Neural progenitor cell (in vitro differentiated cells): ENCODE results near the gene LRRC45. TPM values are rescaled to one million over a fixed set of nuclear protein-coding genes. Genes with fewer than 3 reads are reported as not detected.

ENCODE experiments used
- DNase-seq: peaks from one replicate; pipeline ENCODE4 v3.0.0-alpha.2; 2016; ENCODE audit warnings: low spot score
- H2AFZ ChIP-seq: fragments of 200-600 bp; sonication (generic); replicated peaks from 2 replicates; pipeline ENCODE4 v1.6.1; 2016; ENCODE audit warnings: antibody characterized with exemption
- H3F3A ChIP-seq: fragments of 200-600 bp; sonication (generic); 2 replicates; pipeline ENCODE4 v1.6.1; 2016; ENCODE audit warnings: antibody characterized with exemption, low read depth
- H3K27ac ChIP-seq: fragments of 200-600 bp; sonication (generic); 2 replicates; pipeline ENCODE4 v1.5.1; 2016; ENCODE audit warnings: mild to moderate bottlenecking
- H3K27me3 ChIP-seq: fragments of 200-600 bp; sonication (generic); 2 replicates; pipeline ENCODE4 v1.6.1; 2016; ENCODE audit warnings: mild to moderate bottlenecking, moderate library complexity
- H3K36me3 ChIP-seq: fragments of 200-600 bp; sonication (generic); 2 replicates; pipeline ENCODE4 v1.5.1; 2016
- H3K4me1 ChIP-seq: fragments of 200-600 bp; sonication (generic); 2 replicates; pipeline ENCODE4 v1.6.1; 2016; ENCODE audit warnings: mixed run types
- H3K4me2 ChIP-seq: fragments of 200-600 bp; sonication (generic); 2 replicates; pipeline ENCODE4 v1.6.1; 2016
- H3K4me3 ChIP-seq: fragments of 200-600 bp; sonication (generic); 2 replicates; pipeline ENCODE4 v1.5.1; 2016
- H3K79me2 ChIP-seq: fragments of 200-600 bp; sonication (generic); 2 replicates; pipeline ENCODE4 v1.6.1; 2016; ENCODE audit warnings: low read depth
- H3K9ac ChIP-seq: fragments of 200-600 bp; sonication (generic); 2 replicates; pipeline ENCODE4 v1.6.1; 2016
- H3K9me3 ChIP-seq: fragments of 200-600 bp; sonication (generic); 2 replicates; pipeline ENCODE4 v1.5.1; 2016; ENCODE audit warnings: low read depth
- H4K20me1 ChIP-seq: fragments of 200-600 bp; sonication (generic); 2 replicates; pipeline ENCODE4 v1.6.1; 2016; ENCODE audit warnings: low read depth
- H3K27ac Mint-ChIP-seq: 3 replicates; pipeline ENCODE4 v1.8.0; 2021; ENCODE audit warnings: mixed read lengths
- H3K27me3 Mint-ChIP-seq: 2 replicates; pipeline ENCODE4 v1.8.0; 2022; ENCODE audit warnings: low read depth, mild to moderate bottlenecking, inconsistent platforms, moderate library complexity, mixed read lengths; ENCODE audit not compliant: insufficient read depth
- H3K36me3 Mint-ChIP-seq: 3 replicates; pipeline ENCODE4 v1.8.0; 2021; ENCODE audit warnings: mixed read lengths
- H3K4me1 Mint-ChIP-seq: 3 replicates; pipeline ENCODE4 v1.8.0; 2021; ENCODE audit warnings: mixed read lengths
- H3K4me3 Mint-ChIP-seq: 3 replicates; pipeline ENCODE4 v1.8.0; 2021; ENCODE audit warnings: mild to moderate bottlenecking, moderate library complexity, mixed read lengths
- H3K9me3 Mint-ChIP-seq: 3 replicates; pipeline ENCODE4 v1.8.0; 2020; ENCODE audit warnings: mixed read lengths
- EZH2 ChIP-seq: fragments of 200-600 bp; sonication (generic); IDR thresholded peaks from 2 replicates; pipeline ENCODE4 v1.6.1; 2017; ENCODE audit warnings: antibody characterized with exemption, mild to moderate bottlenecking, moderate library complexity
- EZH2phosphoT487 ChIP-seq: fragments of 200-600 bp; sonication (generic); IDR thresholded peaks from 2 replicates; pipeline ENCODE4 v1.6.1; 2017; ENCODE audit warnings: antibody characterized with exemption
- total RNA-seq: library from RNA; depleted of rRNA; stranded (reverse); fragments of >200 nt; gene quantifications from 2 replicates; pipeline ENCODE4 v1.2.3, GENCODE V29; 2015; ENCODE audit warnings: low replicate concordance
- TF ChIP-seq, protein P1 (sequence below): fragments of 200-600 bp; sonication (generic); IDR thresholded peaks from 2 replicates; pipeline ENCODE4 v1.5.1; 2017; ENCODE audit warnings: antibody characterized with exemption, mild to moderate bottlenecking

LRRC45 gene
- total RNA-seq, 1 donor from 2014 or later = 15.4 TPM

DNA sequence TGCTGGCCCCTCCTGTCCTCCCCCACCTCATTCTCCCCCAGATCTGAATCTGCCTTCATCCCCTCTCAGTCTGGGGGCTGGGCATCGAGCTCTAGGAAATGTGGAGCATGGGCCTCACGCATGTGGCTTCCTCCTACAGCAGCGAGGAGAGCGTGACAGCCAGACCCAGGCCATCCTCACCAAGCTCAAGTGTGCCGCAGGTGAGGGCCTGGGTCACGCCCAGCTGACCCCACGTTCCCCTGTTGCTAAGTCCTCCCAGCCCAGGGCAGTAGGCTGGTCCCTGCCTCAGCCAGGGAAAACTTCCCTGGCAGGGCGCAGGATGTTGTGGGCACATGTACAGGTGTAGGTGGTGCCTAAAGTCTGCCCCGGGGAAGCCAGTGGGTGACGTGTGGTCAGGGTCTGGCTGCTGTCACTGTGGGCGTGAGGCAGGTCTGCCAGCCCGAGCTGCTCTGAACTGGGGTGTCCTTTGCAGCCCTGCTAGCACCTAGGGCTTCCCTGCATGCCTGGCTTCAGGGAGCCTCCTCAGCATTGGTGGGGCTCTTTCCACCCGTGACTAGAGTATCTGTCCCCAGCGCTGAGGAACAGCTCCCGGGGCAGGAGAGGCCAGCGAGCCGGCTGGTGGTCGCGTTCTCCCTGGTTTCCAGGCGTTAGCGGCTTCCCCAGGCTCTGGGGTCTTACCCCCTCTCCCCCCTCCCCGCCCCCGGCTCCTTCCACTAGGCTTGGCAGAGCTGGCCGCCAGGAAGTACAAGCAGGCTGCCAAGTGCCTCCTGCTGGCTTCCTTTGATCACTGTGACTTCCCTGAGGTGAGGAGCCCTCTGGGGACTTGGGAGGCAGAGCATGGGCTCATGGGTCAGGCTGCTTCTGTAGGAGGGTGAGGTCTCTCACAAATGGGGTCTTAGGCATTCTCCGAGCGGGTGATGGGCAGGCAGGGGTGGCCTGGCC is 32.2 kb downstream of the LRRC45 start:
- no peak overlapping the region for H3K27ac Mint-ChIP-seq
- Histone ChIP-seq H3K4me1 (peaks cover 7% of the 10 kb centered on the region), H2AFZ (no peak overlapping the region), H3K9ac (no peak overlapping the region), H3K36me3 (no peaks in the 10 kb centered on the region), H4K20me1 (peaks cover 18% of the 10 kb centered on the region), H3K79me2 (peaks cover 14% of the 10 kb centered on the region), H3K4me2 (no peak overlapping the region), H3K27ac (no peak overlapping the region), H3K9me3 (no peaks in the 10 kb centered on the region), H3F3A (peaks cover 3% of the 10 kb centered on the region), H3K27me3 (no peaks in the 10 kb centered on the region), H3K4me3 (no peak overlapping the region)
- H3K27me3 Mint-ChIP-seq = peaks cover 2% of the 10 kb centered on the region
- DNase-seq = no peak
- H3K36me3 Mint-ChIP-seq = peaks cover 3% of the 10 kb centered on the region
- peak overlapping the region; percentile 64 for H3K4me3 Mint-ChIP-seq
- peaks cover 4% of the 10 kb centered on the region for H3K4me1 Mint-ChIP-seq
- no peaks in the 10 kb centered on the region for H3K9me3 Mint-ChIP-seq
- TF ChIP-seq, protein P1, sequence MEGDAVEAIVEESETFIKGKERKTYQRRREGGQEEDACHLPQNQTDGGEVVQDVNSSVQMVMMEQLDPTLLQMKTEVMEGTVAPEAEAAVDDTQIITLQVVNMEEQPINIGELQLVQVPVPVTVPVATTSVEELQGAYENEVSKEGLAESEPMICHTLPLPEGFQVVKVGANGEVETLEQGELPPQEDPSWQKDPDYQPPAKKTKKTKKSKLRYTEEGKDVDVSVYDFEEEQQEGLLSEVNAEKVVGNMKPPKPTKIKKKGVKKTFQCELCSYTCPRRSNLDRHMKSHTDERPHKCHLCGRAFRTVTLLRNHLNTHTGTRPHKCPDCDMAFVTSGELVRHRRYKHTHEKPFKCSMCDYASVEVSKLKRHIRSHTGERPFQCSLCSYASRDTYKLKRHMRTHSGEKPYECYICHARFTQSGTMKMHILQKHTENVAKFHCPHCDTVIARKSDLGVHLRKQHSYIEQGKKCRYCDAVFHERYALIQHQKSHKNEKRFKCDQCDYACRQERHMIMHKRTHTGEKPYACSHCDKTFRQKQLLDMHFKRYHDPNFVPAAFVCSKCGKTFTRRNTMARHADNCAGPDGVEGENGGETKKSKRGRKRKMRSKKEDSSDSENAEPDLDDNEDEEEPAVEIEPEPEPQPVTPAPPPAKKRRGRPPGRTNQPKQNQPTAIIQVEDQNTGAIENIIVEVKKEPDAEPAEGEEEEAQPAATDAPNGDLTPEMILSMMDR = no peak
- TF ChIP-seq EZH2 (no peak), EZH2phosphoT487 (no peak)

DNA sequence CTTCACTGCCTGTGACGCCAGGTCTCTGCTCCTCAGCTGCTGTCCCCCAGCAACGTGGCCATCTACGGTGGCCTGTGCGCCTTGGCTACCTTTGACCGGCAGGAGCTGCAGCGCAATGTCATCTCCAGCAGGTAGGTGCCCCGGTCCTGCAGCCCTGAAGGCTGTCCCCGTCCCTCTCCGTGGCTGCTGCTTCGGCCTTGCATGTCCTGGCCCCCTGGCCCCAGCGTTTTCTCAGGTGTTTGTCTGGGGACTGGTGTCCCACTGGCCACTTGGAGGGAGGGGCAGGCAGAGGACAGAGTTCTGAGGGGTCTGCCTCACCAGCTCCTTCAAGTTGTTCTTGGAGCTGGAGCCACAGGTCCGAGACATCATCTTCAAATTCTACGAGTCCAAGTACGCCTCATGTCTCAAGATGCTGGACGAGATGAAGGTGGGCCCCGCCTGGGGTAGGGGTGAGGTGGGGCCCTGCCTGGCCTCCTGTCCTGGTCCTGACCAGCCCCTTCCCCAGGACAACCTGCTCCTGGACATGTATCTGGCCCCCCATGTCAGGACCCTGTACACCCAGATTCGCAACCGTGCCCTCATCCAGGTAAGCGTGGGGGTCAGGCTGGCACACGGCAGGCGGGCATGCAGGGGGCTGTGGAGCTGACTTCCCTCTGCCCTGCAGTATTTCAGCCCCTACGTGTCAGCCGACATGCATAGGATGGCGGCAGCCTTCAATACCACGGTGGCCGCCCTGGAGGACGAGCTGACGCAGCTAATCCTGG is 33.0 kb downstream of the LRRC45 start:
- H3K27me3 ChIP-seq = no peaks in the 10 kb centered on the region
- H3K79me2 ChIP-seq = peaks cover 14% of the 10 kb centered on the region
- no peak overlapping the region for H3K4me3 ChIP-seq
- H3K9me3 Mint-ChIP-seq = no peaks in the 10 kb centered on the region
- peaks cover 18% of the 10 kb centered on the region for H4K20me1 ChIP-seq
- H3K4me3 Mint-ChIP-seq = no peak overlapping the region
- peaks cover 3% of the 10 kb centered on the region for H3F3A ChIP-seq
- H3K9me3 ChIP-seq = no peaks in the 10 kb centered on the region
- H3K27ac ChIP-seq = no peak overlapping the region
- peaks cover 3% of the 10 kb centered on the region for H3K36me3 Mint-ChIP-seq
- H3K27ac Mint-ChIP-seq = no peak overlapping the region
- H3K9ac ChIP-seq = no peak overlapping the region
- no peaks in the 10 kb centered on the region for H3K36me3 ChIP-seq
- peaks cover 7% of the 10 kb centered on the region for H3K4me1 ChIP-seq
- H2AFZ ChIP-seq = no peak overlapping the region
- DNase-seq = no peak
- H3K27me3 Mint-ChIP-seq = peaks cover 2% of the 10 kb centered on the region
- TF ChIP-seq EZH2 (no peak), EZH2phosphoT487 (no peak)
- TF ChIP-seq, protein P1 = no peak
- no peak overlapping the region for H3K4me2 ChIP-seq
- peaks cover 4% of the 10 kb centered on the region for H3K4me1 Mint-ChIP-seq

DNA sequence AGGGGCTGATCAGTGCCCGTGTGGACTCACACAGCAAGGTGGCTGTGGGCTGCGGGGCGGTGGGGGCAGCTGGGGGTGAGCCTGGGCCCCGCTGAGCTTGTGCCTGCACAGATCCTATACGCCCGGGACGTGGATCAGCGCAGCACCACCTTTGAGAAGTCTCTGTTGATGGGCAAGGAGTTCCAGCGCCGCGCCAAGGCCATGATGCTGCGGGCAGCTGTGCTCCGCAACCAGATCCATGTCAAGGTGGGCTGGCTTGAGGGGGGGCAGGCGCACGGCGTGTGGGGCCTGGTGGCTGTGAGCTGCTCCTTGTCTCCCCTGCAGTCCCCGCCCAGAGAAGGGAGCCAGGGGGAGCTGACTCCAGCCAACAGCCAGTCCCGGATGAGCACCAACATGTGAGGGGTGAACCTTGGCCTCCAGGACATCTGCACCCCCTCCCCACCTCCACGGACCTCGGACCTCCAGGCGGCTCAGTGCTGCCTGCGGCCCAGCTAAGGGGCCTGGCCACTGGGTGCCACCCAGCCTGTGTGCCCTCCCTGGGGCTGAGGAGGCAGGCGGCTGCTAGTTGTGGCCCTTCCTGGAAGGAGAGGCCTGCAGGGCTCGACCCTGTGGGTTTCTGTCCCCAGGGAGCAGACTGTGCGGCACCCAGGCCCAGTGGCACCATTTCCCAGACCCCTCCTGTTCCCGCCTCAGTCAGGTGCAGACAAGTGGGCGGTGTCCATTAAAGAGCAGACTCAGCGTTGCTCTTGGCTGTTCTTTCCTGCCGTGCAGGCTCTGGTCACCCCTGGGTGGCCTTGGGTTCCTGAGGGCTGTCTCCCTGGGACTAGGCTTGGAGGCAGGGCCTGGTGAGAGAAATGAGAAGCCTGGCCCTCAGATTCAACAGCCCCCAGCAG is 33.9 kb downstream of the LRRC45 start:
- H3K27ac ChIP-seq = no peak overlapping the region
- no peak overlapping the region for H3K4me2 ChIP-seq
- H3K36me3 ChIP-seq = no peaks in the 10 kb centered on the region
- H3K4me1 ChIP-seq = peaks cover 7% of the 10 kb centered on the region
- H4K20me1 ChIP-seq = peaks cover 18% of the 10 kb centered on the region
- no peaks in the 10 kb centered on the region for H3K9me3 ChIP-seq
- Mint-ChIP-seq H3K4me1 (peaks cover 4% of the 10 kb centered on the region), H3K27me3 (peaks cover 2% of the 10 kb centered on the region), H3K36me3 (peaks cover 3% of the 10 kb centered on the region), H3K9me3 (no peaks in the 10 kb centered on the region), H3K4me3 (no peak overlapping the region), H3K27ac (no peak overlapping the region)
- H3F3A ChIP-seq = peaks cover 3% of the 10 kb centered on the region
- no peak for TF ChIP-seq EZH2
- TF ChIP-seq, protein P1 = no peak
- no peak for TF ChIP-seq EZH2phosphoT487
- no peak overlapping the region for H2AFZ ChIP-seq
- H3K9ac ChIP-seq = no peak overlapping the region
- no peaks in the 10 kb centered on the region for H3K27me3 ChIP-seq
- H3K79me2 ChIP-seq = peaks cover 14% of the 10 kb centered on the region
- no peak overlapping the region for H3K4me3 ChIP-seq
- no peak for DNase-seq
